B cell (primary cell): ENCODE measurements around the gene OR10G2.
"Not testable (repeated sequence)": the region's sequence is repeated elsewhere in the genome, so short reads cannot be mapped to it uniquely, and the experiment has no call there.

ENCODE experiments used
- CTCF ChIP-seq: fragments of 200-600 bp; IDR thresholded peaks from one replicate; pipeline ENCODE4 v1.8.0; 2022; ENCODE audit warnings: antibody characterized with exemption, mild to moderate bottlenecking
- EZH2 ChIP-seq: IDR thresholded peaks from 2 replicates; pipeline ENCODE4 v1.6.1; 2012; ENCODE audit warnings: borderline replicate concordance, low read depth, mild to moderate bottlenecking, moderate library complexity, low read length; ENCODE audit not compliant: insufficient read depth, poor library complexity, severe bottlenecking

DNA sequence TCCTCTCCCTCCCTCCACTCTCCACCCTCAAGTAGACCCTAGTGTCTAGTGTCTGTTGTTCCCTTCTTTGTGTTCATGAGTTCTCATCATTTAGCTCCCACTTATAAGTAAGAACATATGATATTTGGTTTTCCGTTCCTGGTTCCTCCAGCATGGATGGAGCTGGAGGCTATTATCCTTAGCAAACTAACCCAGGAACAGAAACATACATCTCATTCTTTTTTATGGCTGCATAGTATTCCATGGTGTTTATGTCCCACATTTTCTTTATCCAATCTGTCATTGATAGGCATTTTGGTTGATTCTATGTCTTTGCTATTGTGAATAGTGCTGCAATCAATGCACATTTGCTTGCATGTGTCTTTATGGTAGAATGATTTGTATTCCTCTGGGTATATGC lies 4.2 kb downstream of the OR10G2 start:
- TF ChIP-seq CTCF, EZH2: not testable (repeated sequence)
